Lower leg skin (tissue), 3 donors: ENCODE data around the gene PIGR.

Experiments
- CTCF ChIP-seq, 3 donors: fragments of 450-650 bp; IDR thresholded peaks; one replicate each; pipeline ENCODE4 v1.5.1; 2016; ENCODE audit warnings: antibody characterized with exemption in 3 of 3, mild to moderate bottlenecking in 3 of 3, moderate library complexity in 2 of 3
- POLR2A ChIP-seq, 2 donors: fragments of 450-650 bp; IDR thresholded peaks; one replicate each; pipeline ENCODE4 v1.6.1; 2016 to 2017; ENCODE audit warnings: antibody characterized with exemption in 2 of 2, mild to moderate bottlenecking in 1 of 2, moderate library complexity in 1 of 2

- TF ChIP-seq CTCF (IDR thresholded peaks at IDR 0.05) (no peak), POLR2A (IDR thresholded peaks at IDR 0.05) (no peak)
Measured at GRCh38 chr1:206882555-206882954, 63.7 kb downstream of the PIGR start.
